Kidney tubule cell (primary cell): ENCODE measurements around the gene RPS6KB1.
A peak's percentile ranks its signal among the peaks of the same experiment; 100 is the strongest.
"Not testable (repeated sequence)": the region's sequence is repeated elsewhere in the genome, so short reads cannot be mapped to it uniquely, and the experiment has no call there.

ENCODE experiments used
- DNase-seq: peaks from one replicate; pipeline ENCODE4 v3.0.0-alpha.2; 2018; ENCODE audit warnings: low spot score

The RPS6KB1 gene

GRCh38 chr17:59940697-59941096 lies 47.8 kb downstream of the RPS6KB1 start:
- peak; percentile 38 for DNase-seq

GRCh38 chr17:59941131-59941530 lies 48.2 kb downstream of the RPS6KB1 start:
- no peak for DNase-seq

GRCh38 chr17:59946433-59946832 lies 53.5 kb downstream of the RPS6KB1 start:
- DNase-seq = not testable (repeated sequence)

GRCh38 chr17:59947310-59947709 lies 54.4 kb downstream of the RPS6KB1 start:
- DNase-seq = not testable (repeated sequence)

GRCh38 chr17:59950049-59950448 lies 57.1 kb downstream of the RPS6KB1 start:
- no peak for DNase-seq

- DNase-seq = no peak
These were observed 61.9 kb downstream of the RPS6KB1 start for GRCh38 chr17:59954856-59955255.

GRCh38 chr17:59959574-59959973 lies 66.7 kb downstream of the RPS6KB1 start:
- not testable (repeated sequence) for DNase-seq

- DNase-seq = no peak
These were observed 69.9 kb downstream of the RPS6KB1 start for GRCh38 chr17:59962739-59963318.

GRCh38 chr17:59963738-59964481 lies 71.0 kb downstream of the RPS6KB1 start:
- peak; percentile 55 for DNase-seq

GRCh38 chr17:59964482-59965328 lies 71.8 kb downstream of the RPS6KB1 start, which contains the start of gene RNFT1:
TSS of gene RNFT1 (minus strand) at chr17:59964740. CDS start at chr17:59964663, 77 bp downstream.
- DNase-seq = peak; percentile 84

GRCh38 chr17:59971771-59972170 lies 78.8 kb downstream of the RPS6KB1 start:
- not testable (repeated sequence) for DNase-seq

GRCh38 chr17:59972778-59973177 lies 79.9 kb downstream of the RPS6KB1 start:
- no peak for DNase-seq

- DNase-seq = not testable (repeated sequence)
These were observed 80.6 kb downstream of the RPS6KB1 start for GRCh38 chr17:59973483-59973882.

GRCh38 chr17:59975166-59975565 lies 82.2 kb downstream of the RPS6KB1 start:
- DNase-seq = not testable (repeated sequence)

GRCh38 chr17:59996608-59997007 lies 103.7 kb downstream of the RPS6KB1 start:
- not testable (repeated sequence) for DNase-seq
